ENCODE measurements around the gene ATL1.

- no peak for TF ChIP-seq POLR2A (IDR thresholded peaks at IDR 0.05; ENCODE audit: low read length)
- no peak for TF ChIP-seq GATA1 (IDR thresholded peaks at IDR 0.05; ENCODE audit: low read depth, low read length)
These were observed 18.8 kb upstream of the ATL1 start for GRCh38 chr14:50541159-50541567.
